Osteocyte (in vitro differentiated cells): Measurements from ENCODE around the gene RNF123. TPM values are rescaled to one million over a fixed set of nuclear protein-coding genes. Genes with fewer than 3 reads are reported as not detected.

Experiments
- DNase-seq: peaks from one replicate; pipeline ENCODE4 v3.0.0; 2021; ENCODE audit warnings: mixed read lengths; ENCODE audit not compliant: unreplicated experiment; ENCODE audit errors: extremely low spot score
- H3K27ac Mint-ChIP-seq: one replicate; pipeline ENCODE4 v1.8.0; 2021; ENCODE audit warnings: mild to moderate bottlenecking, mixed read lengths; ENCODE audit not compliant: unreplicated experiment
- H3K27me3 Mint-ChIP-seq: one replicate; pipeline ENCODE4 v1.8.0; 2021; ENCODE audit warnings: mixed read lengths; ENCODE audit not compliant: unreplicated experiment
- H3K36me3 Mint-ChIP-seq: one replicate; pipeline ENCODE4 v1.8.0; 2021; ENCODE audit warnings: mixed read lengths; ENCODE audit not compliant: unreplicated experiment
- H3K4me1 Mint-ChIP-seq: one replicate; pipeline ENCODE4 v1.8.0; 2021; ENCODE audit warnings: mixed read lengths; ENCODE audit not compliant: unreplicated experiment
- H3K4me3 Mint-ChIP-seq: one replicate; pipeline ENCODE4 v1.8.0; 2021; ENCODE audit warnings: mild to moderate bottlenecking, moderate library complexity, mixed read lengths; ENCODE audit not compliant: unreplicated experiment
- H3K9me3 Mint-ChIP-seq: one replicate; pipeline ENCODE4 v1.8.0; 2021; ENCODE audit warnings: mixed read lengths; ENCODE audit not compliant: unreplicated experiment
- total RNA-seq: library from RNA; stranded (reverse); gene quantifications from 2 replicates; pipeline ENCODE4 v1.2.1, GENCODE V29; 2021
- TF ChIP-seq, protein P1 (sequence below): fragments of 200-600 bp; sonication (generic); IDR thresholded peaks from 2 replicates; pipeline ENCODE4 v1.5.0; 2021; ENCODE audit warnings: antibody characterized with exemption, mild to moderate bottlenecking, moderate library complexity

RNF123 gene
- total RNA-seq, 1 donor from 2014 or later, result 61.0 TPM

DNA sequence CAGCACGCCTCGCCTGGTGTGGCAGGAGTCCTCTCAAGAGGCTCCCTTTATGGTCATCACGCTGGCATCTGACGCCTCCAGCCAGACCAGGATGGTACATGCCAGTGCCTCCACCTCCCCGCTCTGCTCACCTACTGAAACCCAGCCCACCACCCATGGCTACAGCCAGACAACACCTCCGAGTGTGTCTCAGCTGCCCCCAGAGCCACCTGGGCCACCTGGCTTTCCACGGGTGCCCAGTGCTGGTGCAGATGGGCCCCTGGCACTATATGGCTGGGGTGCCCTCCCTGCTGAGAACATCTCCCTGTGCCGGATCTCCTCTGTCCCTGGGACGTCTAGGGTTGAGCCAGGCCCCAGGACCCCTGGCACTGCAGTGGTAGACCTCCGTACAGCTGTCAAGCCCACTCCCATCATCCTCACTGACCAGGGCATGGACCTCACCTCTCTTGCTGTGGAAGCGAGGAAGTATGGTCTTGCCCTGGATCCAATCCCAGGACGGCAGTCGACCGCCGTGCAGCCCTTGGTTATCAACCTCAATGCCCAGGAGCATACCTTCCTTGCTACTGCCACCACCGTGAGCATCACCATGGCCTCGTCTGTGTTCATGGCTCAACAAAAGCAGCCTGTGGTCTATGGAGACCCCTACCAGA is 35.1 kb upstream of the RNF123 start:
- no peak for DNase-seq
- Mint-ChIP-seq H3K27me3 (no peaks in the 10 kb centered on the region), H3K36me3 (no peaks in the 10 kb centered on the region), H3K4me1 (peaks cover 3% of the 10 kb centered on the region), H3K9me3 (no peaks in the 10 kb centered on the region), H3K4me3 (no peak overlapping the region), H3K27ac (no peak overlapping the region)
- TF ChIP-seq, protein P1, sequence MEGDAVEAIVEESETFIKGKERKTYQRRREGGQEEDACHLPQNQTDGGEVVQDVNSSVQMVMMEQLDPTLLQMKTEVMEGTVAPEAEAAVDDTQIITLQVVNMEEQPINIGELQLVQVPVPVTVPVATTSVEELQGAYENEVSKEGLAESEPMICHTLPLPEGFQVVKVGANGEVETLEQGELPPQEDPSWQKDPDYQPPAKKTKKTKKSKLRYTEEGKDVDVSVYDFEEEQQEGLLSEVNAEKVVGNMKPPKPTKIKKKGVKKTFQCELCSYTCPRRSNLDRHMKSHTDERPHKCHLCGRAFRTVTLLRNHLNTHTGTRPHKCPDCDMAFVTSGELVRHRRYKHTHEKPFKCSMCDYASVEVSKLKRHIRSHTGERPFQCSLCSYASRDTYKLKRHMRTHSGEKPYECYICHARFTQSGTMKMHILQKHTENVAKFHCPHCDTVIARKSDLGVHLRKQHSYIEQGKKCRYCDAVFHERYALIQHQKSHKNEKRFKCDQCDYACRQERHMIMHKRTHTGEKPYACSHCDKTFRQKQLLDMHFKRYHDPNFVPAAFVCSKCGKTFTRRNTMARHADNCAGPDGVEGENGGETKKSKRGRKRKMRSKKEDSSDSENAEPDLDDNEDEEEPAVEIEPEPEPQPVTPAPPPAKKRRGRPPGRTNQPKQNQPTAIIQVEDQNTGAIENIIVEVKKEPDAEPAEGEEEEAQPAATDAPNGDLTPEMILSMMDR, result no peak

DNA sequence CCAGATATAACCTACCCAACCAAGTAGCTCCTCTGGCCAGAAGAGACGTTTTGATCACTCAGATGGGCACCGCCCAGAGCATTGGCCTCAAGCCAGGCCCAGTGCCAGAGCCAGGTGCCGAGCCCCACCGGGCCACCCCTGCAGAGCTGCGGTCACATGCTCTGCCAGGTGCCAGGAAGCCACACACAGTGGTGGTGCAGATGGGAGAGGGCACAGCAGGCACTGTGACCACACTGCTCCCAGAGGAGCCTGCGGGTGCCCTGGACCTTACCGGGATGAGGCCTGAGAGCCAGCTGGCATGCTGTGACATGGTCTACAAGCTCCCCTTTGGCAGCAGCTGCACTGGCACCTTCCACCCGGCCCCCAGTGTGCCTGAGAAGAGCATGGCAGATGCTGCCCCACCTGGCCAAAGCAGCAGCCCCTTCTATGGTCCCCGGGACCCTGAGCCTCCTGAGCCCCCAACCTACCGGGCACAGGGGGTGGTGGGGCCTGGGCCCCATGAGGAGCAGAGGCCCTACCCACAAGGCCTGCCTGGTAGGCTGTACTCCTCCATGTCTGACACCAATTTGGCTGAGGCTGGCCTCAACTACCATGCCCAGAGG is 34.3 kb upstream of the RNF123 start:
- no peak for DNase-seq
- H3K36me3 Mint-ChIP-seq, result no peaks in the 10 kb centered on the region
- H3K4me3 Mint-ChIP-seq, result no peak overlapping the region
- no peak overlapping the region for H3K27ac Mint-ChIP-seq
- H3K4me1 Mint-ChIP-seq, result peaks cover 3% of the 10 kb centered on the region
- TF ChIP-seq, protein P1, result no peak
- no peaks in the 10 kb centered on the region for H3K27me3 Mint-ChIP-seq
- no peaks in the 10 kb centered on the region for H3K9me3 Mint-ChIP-seq

DNA sequence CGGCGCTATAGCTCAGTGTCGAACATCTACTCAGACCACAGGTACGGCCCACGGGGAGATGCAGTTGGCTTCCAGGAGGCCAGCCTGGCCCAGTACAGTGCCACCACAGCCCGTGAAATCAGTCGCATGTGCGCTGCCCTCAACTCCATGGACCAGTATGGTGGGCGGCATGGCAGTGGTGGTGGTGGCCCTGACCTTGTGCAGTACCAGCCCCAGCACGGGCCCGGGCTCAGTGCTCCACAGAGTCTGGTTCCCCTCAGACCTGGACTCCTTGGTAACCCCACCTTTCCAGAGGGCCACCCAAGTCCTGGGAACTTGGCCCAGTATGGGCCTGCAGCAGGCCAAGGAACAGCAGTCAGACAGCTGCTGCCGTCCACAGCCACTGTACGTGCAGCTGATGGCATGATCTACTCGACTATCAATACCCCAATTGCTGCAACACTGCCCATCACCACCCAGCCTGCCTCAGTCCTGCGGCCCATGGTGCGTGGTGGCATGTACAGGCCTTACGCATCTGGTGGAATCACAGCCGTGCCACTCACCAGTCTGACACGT is 33.5 kb upstream of the RNF123 start:
- H3K27ac Mint-ChIP-seq, result no peak overlapping the region
- DNase-seq, result no peak
- no peaks in the 10 kb centered on the region for H3K36me3 Mint-ChIP-seq
- H3K27me3 Mint-ChIP-seq, result no peaks in the 10 kb centered on the region
- no peaks in the 10 kb centered on the region for H3K9me3 Mint-ChIP-seq
- H3K4me3 Mint-ChIP-seq, result no peak overlapping the region
- TF ChIP-seq, protein P1, result no peak
- peaks cover 3% of the 10 kb centered on the region for H3K4me1 Mint-ChIP-seq

DNA sequence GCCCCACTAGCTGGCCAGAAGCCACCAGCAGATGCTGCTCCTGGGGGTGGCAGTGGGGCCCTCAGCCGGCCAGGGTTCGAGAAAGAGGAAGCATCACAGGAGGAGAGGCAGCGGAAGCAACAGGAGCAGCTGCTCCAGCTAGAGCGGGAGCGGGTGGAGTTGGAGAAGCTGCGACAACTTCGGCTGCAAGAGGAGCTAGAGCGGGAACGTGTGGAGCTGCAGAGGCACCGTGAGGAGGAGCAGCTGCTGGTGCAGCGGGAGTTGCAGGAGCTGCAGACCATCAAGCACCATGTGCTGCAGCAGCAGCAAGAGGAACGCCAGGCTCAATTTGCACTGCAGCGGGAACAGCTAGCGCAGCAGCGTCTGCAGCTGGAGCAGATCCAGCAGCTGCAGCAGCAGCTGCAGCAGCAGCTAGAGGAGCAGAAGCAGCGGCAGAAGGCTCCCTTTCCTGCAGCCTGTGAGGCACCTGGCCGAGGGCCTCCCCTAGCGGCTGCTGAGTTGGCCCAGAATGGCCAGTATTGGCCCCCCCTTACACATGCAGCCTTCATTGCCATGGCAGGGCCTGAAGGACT is 32.7 kb upstream of the RNF123 start:
- peaks cover 3% of the 10 kb centered on the region for H3K4me1 Mint-ChIP-seq
- H3K27me3 Mint-ChIP-seq, result no peaks in the 10 kb centered on the region
- no peaks in the 10 kb centered on the region for H3K36me3 Mint-ChIP-seq
- H3K4me3 Mint-ChIP-seq, result no peak overlapping the region
- H3K9me3 Mint-ChIP-seq, result no peaks in the 10 kb centered on the region
- TF ChIP-seq, protein P1, result no peak
- H3K27ac Mint-ChIP-seq, result no peak overlapping the region
- DNase-seq, result no peak
